ENCODE results near the gene NISCH.

DNA sequence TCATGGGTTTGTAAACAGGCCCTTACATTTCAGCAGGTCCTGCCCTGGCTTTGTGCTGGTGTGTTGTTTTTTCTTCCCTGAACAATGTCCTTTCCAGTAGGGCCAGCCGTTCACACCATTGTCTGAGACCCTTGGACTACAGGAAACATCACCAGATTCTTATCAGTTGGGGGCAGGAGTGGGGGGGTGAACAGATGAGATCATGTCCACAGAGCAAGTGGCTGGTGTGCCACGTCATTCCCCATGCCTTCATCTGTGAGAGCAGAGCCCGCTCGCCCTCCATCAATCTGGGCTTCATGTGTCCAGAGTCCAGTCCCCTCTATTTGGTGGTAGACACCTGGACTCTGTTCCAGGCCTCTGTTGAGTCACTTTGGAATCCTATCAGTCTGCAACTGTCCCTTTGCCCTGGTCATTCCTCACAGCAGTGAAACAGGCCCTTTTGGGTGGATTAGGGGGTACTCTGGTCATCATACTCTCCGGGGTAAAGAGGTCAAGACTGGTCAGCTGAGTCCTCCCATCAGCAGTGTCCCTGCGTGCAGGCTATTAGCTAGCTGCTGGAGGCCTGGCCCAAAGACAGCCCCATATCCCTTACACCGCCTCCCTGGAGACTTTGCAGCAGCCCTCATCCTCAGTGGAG is 25.5 kb upstream of the NISCH start:
- TF ChIP-seq FOXK1 (CRISPR knock-in tag; IDR thresholded peaks at IDR 0.05) (no peak), SP1 (CRISPR knock-in tag; conservative IDR thresholded peaks at IDR 0.05) (no peak), KAT7 (CRISPR knock-in tag; IDR thresholded peaks at IDR 0.05; ENCODE audit: borderline replicate concordance) (no peak), ZBTB21 (CRISPR knock-in tag; IDR thresholded peaks at IDR 0.05; ENCODE audit: borderline replicate concordance) (no peak), JUN (CRISPR knock-in tag; IDR thresholded peaks at IDR 0.05) (no peak), ZNF121 (CRISPR knock-in tag; IDR thresholded peaks at IDR 0.05) (no peak), CBFB (CRISPR knock-in tag; IDR thresholded peaks at IDR 0.05; ENCODE audit: low read depth) (no peak), ETV6 (CRISPR knock-in tag; IDR thresholded peaks at IDR 0.05) (no peak)
- TF ChIP-seq, protein P1, sequence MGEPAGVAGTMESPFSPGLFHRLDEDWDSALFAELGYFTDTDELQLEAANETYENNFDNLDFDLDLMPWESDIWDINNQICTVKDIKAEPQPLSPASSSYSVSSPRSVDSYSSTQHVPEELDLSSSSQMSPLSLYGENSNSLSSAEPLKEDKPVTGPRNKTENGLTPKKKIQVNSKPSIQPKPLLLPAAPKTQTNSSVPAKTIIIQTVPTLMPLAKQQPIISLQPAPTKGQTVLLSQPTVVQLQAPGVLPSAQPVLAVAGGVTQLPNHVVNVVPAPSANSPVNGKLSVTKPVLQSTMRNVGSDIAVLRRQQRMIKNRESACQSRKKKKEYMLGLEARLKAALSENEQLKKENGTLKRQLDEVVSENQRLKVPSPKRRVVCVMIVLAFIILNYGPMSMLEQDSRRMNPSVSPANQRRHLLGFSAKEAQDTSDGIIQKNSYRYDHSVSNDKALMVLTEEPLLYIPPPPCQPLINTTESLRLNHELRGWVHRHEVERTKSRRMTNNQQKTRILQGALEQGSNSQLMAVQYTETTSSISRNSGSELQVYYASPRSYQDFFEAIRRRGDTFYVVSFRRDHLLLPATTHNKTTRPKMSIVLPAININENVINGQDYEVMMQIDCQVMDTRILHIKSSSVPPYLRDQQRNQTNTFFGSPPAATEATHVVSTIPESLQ (CRISPR knock-in tag; IDR thresholded peaks at IDR 0.05), result no peak
- TF ChIP-seq, protein P2, sequence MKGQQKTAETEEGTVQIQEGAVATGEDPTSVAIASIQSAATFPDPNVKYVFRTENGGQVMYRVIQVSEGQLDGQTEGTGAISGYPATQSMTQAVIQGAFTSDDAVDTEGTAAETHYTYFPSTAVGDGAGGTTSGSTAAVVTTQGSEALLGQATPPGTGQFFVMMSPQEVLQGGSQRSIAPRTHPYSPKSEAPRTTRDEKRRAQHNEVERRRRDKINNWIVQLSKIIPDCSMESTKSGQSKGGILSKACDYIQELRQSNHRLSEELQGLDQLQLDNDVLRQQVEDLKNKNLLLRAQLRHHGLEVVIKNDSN (CRISPR knock-in tag; IDR thresholded peaks at IDR 0.05), result no peak
- TF ChIP-seq, protein P3, sequence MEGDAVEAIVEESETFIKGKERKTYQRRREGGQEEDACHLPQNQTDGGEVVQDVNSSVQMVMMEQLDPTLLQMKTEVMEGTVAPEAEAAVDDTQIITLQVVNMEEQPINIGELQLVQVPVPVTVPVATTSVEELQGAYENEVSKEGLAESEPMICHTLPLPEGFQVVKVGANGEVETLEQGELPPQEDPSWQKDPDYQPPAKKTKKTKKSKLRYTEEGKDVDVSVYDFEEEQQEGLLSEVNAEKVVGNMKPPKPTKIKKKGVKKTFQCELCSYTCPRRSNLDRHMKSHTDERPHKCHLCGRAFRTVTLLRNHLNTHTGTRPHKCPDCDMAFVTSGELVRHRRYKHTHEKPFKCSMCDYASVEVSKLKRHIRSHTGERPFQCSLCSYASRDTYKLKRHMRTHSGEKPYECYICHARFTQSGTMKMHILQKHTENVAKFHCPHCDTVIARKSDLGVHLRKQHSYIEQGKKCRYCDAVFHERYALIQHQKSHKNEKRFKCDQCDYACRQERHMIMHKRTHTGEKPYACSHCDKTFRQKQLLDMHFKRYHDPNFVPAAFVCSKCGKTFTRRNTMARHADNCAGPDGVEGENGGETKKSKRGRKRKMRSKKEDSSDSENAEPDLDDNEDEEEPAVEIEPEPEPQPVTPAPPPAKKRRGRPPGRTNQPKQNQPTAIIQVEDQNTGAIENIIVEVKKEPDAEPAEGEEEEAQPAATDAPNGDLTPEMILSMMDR (IDR thresholded peaks at IDR 0.05), result no peak
- TF ChIP-seq, protein P4, sequence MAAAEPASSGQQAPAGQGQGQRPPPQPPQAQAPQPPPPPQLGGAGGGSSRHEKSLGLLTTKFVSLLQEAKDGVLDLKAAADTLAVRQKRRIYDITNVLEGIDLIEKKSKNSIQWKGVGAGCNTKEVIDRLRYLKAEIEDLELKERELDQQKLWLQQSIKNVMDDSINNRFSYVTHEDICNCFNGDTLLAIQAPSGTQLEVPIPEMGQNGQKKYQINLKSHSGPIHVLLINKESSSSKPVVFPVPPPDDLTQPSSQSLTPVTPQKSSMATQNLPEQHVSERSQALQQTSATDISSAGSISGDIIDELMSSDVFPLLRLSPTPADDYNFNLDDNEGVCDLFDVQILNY (CRISPR knock-in tag; IDR thresholded peaks at IDR 0.05), result no peak
- TF ChIP-seq, protein P5, sequence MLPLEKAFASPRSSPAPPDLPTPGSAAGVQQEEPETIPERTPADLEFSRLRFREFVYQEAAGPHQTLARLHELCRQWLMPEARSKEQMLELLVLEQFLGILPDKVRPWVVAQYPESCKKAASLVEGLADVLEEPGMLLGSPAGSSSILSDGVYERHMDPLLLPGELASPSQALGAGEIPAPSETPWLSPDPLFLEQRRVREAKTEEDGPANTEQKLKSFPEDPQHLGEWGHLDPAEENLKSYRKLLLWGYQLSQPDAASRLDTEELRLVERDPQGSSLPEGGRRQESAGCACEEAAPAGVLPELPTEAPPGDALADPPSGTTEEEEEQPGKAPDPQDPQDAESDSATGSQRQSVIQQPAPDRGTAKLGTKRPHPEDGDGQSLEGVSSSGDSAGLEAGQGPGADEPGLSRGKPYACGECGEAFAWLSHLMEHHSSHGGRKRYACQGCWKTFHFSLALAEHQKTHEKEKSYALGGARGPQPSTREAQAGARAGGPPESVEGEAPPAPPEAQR (CRISPR knock-in tag; IDR thresholded peaks at IDR 0.05), result no peak
